NCI-H146 treated with DMSO at 0.1 percent for 48 hours (cell line): Measurements from ENCODE around the gene LCN12.

Experiments
- DNase-seq: peaks from one replicate; lab custom pipeline; 2025; ENCODE audit not compliant: unreplicated experiment; lab: John Stamatoyannopoulos, UW

Gene LCN12

DNA sequence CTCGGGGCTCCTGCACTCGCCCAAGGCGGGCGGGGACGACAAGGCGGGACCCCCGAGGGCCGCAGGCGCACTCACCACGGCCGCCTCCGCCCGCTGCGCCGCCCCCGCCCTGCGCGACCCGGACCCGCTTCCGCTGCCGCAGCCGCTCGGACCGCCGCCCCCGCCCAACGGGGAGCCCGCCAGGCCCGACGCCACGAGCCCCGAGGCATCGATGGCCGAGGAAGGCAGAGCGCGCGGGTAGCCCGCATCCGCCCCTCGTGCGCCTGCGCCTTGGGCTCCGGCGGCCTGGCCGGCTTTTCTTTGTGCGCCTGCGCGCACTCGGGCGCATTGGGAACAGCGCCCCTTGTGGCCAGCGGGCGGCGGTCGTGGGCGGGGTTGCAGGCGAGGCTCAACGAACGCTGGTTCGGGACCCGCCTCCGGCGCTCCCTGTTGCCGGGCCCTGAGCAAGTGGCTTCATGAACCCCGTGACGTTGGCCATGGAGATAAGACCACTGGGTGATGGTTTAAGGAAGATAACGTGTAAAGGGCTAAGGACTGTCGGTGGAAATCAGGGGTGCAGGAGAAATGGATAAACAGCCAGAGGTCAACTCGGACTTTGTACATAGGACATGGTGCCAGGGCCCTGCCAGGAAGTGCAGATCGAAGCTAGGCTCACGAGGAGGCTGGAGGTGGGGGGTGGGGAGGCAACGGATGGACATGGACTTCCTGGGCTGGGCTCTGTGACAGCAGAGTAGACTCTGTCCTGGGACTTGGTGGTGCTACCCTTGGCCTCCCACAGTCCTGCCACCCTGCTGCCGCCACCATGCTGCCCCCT, 7.3 kb upstream of the LCN12 start, which contains the start of the genes C8G and FBXW5:
TSS of gene C8G (plus strand) at position 725 of the 814 bp plus-strand sequence. CDS start at position 803, 78 bp downstream.
TSS of gene FBXW5 (minus strand) at position 220 of the 814 bp plus-strand sequence. CDS start 655 bp downstream, outside the sequence.
- peak; percentile 72 for DNase-seq

DNA sequence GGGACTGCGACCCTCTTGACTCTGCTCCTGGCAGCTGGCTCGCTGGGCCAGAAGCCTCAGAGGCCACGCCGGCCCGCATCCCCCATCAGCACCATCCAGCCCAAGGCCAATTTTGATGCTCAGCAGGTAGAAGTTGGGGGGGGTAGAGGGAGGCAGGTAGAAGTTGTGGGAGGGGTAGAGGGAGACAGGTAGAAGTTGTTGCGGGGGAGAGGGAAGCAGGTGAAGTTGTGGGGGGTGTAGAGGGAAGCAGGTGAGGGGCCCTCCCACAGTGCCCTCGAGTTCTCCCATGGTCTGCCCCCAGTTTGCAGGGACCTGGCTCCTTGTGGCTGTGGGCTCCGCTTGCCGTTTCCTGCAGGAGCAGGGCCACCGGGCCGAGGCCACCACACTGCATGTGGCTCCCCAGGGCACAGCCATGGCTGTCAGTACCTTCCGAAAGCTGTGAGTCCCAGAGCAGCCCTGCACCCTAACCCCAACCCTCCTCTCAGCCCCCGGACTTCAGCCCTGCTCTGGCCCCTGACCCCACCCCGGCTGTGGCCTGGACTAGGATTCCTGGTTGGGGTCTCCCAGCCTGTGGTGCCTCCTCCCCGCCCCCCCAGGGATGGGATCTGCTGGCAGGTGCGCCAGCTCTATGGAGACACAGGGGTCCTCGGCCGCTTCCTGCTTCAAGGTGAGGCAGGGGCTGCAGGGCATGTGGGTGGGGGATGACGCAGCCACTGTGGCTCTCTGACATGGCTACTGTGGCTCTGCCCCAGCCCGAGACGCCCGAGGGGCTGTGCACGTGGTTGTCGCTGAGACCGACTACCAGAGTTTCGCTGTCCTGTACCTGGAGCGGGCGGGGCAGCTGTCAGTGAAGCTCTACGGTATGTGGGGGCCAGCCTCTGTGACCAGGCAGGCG, 6.5 kb upstream of the LCN12 start:
- no peak for DNase-seq

DNA sequence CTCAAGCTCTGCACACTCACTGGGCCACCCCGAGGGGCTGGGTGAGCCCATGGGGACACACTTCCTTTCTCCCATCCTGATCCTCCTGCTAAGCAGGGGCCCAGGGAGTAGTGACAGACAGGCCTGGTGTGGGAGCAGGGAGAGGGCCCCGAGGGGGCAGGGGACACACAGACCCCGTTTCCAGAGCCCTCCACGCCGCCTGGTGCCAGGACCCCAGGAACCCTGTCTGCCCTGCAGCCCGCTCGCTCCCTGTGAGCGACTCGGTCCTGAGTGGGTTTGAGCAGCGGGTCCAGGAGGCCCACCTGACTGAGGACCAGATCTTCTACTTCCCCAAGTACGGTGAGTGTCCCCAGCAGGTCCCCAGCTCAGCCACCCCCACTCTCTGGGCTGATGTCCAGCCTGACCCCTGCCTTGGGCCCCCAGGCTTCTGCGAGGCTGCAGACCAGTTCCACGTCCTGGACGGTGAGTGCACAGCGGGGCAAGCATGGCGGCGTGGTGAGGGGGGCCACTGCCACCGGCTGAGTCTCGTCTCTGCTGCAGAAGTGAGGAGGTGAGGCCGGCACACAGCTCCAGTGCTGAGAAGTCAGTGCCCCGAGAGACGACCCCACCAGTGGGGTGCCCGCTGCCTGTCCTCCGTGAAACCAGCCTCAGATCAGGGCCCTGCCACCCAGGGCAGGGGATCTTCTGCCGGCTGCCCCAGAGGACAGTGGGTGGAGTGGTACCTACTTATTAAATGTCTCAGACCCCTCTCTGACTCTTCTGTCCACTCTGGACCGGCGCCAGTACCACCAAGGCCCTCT, 5.6 kb upstream of the LCN12 start:
- DNase-seq: no peak

DNA sequence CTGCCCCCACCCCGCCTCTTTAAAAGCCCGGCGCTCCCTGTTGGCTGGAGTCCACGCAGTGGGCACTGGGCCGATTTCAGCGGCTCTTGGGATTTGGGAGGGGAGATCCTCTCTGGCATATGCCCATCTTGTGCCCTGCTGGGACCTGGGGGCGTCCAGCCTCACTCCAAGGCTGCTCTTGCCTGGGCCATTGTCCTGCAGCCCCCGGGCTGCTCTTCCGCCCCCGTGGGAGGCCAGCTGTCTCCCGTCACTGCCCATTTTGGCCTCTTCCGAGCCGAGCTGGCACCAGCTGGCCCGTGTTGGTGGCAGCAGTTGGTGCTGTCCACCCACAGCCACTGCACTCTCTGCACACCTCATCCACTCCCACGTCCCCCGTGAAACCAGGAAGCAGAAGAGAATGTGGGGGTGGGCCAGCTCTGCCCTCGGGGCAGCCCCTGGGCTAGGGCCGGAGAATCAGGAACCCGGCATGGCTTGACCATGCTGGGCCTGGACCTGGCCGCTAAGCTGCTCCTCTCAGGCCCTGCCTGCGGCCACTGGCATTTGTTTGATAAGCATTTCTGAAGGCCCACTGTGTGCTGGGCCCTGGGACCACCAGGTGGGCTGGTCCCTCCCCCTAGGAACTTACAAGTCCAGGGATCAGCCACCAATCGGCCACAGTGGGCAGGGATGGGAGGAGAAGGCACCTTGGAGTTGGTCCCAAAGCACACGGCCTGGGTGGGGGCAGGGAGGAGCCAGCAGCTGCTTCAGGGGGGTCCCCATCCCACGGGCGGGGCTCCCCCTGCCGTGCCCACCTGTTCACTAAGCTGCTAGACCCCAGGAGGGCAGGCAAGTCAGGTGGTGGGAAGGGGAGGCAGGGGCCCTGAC, 4.8 kb upstream of the LCN12 start:
- no peak for DNase-seq

DNA sequence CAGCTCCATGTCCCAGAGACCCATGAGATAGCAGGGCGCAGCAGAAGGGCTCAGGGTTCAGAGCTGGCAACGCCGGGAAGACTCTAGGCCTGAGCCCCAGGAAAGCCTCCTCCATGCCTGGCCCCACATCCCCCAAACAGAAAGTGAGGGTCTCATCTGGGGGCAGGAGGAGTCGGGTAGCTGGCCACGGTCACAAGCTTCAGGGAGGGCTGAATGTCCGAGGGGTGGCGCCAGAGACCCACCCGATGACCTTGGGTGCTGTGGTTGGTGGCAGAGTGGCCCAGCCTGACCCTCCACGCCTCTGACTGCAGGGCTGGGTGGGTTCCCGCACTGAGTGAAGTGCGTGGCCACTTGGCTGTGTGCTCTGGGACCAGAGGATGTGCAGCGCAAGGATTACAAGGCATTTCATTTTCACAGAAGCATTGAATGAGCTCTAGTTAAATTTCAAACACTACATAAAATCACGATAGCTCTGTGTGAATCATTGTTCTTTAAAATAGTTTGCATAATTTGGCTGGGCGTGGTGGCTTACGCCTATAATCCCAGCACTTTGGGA, 4.0 kb upstream of the LCN12 start:
- DNase-seq: no peak

DNA sequence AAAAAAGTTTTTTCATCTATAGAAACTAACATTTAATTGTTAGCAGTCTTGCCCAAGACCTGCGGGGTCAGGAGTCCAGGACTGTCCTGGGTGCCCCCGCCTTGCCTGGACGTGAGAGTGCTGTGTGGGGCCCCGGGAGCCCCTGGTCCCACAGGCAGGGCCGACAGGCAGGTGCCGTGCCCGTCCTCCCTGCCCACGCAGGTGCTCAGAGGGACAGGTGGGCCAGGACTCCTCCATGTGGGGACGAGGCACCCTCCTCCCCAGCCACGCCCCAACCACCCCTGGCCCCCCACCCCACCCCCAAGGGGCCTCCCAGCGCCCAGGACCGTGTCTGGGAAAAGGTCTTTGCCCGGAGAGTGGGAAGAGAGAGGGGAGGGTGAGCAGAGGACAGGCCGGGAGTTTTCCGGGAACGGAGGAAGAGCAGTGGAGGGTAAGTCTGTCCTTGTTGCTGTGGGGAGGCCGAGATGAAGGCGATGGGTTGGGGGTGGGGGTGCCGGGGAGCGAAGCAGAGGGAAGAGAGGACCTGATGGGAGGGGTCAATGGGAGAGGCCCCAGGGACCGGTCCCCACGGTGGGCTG, 2.7 kb upstream of the LCN12 start:
- DNase-seq: peak; percentile 40

DNA sequence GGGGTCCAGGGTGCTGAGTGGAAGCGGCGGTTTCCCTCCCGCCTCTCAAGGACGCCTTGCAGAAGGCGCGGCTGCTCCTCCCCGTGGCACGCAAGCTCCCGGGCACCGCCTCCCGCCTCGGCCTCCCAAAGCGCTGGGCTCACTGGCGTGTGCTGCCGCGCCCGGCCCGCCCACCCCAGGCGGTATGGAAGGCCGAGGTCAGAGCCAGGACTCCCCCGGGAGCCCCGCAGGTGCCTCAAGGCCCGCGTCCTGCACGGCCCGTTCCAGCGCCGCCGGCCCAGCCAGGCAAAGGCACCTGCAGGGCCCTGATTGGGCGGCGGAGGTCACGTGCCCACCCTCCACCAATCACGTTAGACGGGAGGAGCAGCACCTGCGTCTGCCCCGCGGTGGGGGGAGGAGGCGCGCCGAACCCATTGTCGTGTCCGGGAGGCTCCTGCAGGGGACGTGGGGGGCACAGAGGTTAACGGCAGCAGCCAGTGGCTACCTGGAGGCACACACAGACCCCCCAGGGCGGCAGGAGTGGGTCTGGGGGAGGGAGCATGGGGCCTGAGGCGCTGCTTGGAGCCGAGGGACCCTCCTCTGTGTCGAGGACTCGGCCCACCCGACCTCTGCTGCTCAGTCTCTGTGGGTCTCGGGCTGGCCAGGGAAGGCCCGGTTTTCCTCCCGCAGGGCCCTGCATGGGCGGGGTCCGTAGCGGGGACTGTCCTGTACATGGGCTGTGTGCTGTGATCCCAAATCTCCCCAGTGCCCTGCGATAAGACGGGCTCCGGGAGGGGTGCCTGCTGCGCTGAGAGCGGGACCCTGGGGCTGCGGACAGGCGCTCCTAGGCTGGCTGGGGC, 2.0 kb upstream of the LCN12 start:
- DNase-seq: peak; percentile 67

DNA sequence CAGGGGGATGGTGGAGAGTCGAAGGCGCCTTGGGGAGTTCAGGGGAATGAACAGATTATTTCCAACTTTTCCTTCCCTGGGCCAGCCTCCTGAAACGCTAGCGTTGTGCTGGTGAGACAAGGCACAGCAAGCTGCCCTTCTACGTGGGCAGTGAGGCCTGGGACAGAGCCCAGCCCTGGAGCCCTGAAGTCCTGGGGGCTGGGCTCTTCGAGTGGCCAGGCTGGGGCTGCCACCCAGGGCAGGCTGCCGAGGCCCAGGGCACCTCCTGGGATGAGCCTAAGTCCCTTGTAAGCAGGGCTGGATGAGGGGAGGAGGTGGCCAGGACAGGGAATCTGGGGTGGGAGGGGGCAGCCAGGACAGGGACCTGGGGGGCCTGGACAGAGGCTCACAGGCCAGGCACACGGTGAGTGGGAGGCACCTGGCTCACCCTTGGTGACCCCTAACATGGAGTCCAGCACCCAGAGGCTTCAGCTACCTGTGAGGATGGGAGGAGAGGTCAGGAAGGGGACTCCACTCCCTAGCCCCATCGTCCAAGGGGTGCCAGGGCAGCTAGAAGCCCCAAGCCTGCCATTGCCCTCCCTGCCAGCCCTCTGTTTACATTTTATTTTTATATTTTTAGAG, 1.3 kb upstream of the LCN12 start:
- no peak for DNase-seq

DNA sequence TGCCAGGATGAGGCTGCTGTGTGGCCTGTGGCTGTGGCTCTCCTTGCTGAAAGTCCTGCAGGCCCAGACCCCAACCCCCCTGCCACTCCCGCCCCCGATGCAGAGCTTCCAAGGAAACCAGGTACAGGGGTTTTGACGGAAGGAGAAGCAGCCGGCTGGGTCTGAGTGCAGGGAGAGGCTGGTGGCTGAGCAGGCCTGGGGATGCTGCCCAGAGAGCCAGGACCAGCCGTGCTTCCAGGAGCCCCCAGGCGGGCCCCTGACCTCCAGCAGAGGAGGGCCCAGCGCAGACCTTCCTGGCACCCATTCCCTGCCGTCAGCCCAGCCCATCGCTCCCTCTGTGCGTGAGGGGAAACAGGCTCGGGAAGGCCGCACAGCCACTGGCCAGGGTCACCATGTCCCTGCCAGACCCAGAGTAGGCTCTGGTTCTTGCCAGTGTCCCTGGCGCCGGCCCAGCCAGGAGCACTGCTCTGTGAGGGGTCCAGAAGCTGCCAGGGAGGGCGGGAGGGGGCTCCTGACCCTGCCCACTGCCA, 313 bp downstream of the LCN12 start:
- no peak for DNase-seq

DNA sequence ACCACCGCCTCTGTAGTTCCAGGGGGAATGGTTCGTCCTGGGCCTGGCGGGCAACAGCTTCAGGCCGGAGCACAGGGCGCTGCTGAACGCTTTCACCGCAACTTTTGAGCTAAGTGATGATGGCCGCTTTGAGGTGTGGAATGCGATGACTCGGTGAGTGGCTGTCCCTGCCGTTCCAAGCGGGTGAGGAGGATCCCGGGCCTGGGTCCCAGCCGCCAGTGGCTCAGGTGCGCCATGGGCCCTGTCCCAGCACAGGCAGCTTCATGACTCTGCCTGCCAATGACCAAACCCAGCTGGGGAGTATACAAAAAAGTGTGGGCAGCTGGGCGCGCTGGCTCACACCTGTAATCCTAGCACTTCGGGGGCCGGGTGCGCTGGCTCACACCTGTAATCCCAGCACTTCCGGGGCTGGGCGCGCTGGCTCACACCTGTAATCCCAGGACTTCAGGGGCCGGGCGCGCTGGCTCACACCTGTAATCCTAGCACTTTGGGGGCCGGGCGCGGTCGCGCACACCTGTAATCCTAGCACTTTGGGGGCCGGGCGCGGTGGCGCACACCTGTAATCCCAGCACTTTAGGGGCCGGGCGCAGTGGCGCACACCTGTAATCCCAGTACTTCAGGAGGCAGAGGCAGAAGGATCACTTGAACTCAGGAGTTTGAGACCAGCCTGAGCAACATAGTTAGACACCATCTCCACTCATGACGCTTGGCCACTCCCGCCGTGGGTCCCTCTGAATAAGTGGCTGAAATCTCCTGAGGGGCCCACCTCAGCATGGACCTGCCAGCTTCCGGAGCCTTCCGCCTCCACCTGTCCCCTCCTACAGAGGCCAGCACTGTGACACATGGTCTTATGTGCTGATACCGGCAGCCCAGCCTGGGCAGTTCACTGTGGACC, 1.1 kb downstream of the LCN12 start:
- DNase-seq: no peak

DNA sequence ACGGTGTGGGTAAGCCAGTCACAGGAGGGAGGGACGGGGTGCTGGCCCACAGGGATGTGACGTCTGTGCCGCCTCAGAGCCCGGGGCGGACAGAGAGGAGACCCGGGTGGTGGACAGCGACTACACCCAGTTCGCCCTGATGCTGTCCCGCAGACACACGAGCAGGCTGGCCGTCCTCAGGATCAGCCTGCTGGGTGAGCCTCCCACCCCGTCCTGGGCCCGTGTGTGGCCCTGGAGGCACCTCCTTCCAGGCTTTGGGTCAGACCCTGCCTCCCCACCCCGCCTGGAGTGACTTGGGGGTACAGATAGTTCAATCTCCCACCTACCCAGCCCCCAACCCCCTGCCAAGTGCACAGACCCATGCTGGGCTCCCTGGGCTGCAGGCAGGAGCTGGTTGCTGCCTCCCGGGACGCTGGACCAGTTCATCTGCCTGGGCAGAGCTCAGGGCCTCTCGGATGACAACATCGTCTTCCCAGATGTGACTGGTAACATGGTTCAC, 1.7 kb downstream of the LCN12 start:
- DNase-seq: no peak

DNA sequence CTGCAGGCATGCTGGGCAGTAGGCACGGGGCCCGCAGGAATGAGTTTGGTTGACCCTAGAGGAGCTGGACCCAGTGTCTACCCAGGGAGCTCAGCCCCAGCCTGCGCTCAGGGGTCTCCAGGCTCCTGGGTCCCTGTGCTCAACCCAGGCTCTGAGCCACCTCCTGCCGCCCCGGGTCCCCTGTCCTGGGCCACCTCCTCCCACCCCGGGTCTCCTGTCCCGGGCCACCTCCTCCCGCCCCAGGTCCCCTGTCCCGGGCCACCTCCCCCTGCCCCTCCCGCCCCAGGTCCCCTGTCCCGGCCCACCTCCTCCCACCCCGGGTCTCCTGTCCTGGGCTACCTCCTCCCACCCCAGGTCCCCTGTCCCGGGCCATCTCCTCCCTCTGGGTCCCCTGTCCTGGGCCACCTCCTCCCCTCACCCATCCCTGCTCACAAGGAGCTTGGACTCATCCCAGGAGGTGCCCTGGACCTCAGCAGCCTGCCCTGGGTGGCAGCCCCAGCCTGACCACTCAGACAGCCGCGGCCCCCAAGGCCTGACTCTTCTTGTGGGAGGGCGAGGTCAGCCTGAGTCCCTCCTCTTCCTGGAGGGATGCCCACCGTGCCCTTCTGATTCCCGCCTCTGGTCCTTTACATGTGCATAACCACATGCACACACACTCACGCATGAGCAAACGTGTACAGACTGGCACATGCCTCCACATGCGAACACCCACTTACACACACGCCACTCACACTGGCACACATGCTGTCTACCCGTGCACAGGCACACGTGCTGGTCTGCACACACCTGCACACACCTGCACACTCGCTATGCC, 2.4 kb downstream of the LCN12 start:
- DNase-seq: no peak

DNA sequence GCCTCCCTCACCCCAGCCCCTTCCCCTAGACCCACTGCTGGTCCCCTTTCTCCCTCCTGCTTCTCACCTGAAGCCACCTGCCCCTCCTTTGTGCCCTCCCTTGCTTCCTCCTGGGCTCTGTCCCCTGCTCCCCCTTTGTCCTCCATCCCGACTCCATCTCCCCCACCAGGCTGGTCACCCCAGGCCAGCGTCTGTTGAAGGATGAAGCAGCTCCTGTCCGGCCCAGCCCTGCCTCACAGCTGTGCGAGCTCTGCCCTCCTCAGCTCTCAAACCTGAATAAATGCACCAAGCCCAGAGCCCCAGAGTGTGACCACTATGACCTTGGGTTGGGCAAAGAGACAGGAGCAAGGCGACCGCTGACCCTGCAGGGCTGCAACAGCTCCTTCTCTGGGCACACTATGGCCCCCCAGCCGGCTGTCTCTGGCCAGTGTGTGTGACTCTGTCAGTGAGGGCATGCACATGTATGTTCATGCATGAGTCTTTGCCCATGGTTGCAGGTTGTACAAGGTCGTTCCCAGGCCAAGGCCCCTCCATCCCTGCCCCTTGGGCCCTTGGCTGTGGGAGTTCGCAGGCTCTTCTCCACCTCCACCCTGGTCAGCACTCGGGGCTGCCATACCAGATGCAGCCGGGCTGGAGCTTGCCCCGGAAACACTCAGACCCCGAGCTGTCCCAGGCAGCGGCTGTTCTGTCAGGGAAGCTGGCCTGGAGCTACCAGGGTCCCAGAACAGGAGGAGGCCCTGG, 3.3 kb downstream of the LCN12 start:
- DNase-seq: no peak

DNA sequence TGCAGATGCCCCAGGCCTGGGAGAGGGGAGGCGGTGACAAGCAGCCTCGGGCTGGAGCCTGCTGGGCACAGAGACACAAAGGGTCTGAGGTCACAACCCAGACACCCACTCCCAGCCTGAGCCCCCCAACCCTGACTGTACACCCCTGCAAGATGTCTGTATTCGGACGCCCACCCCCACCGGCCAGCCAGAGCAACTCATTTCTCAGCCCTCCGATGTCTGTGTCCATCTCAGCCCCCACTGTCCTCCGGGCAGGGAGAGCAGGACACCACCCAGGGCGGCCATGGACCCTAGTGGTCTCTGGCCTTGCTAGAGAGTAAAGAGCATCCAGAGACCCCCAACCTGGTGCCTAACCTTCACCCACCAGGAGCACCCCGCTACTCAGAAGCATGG, 3.9 kb downstream of the LCN12 start:
- no peak for DNase-seq

DNA sequence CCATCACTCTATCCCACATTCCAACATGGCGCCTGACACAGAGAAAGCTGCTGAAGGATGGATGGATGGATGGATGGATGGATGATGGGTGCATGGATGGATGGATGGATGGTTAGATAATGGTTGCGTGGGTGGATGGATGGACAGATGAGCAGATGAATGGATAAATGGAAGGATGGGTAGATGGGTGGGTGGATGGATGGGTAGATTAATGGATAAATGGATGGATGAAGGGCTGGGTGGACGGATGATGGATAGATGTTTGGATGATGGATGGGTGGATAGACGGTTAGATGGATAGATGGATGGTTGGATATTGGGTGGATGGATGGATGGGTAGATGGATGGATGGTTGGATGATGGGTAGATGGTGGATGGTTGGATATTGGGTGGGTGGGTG, 4.5 kb downstream of the LCN12 start:
- DNase-seq: no peak
